Measurements from ENCODE around the gene C7orf25. TPM values are rescaled to one million over a fixed set of nuclear protein-coding genes. Genes with fewer than 3 reads are reported as not detected.
A peak's percentile ranks its signal among the peaks of the same experiment; 100 is the strongest.

Gene C7orf25
- total RNA-seq, result 1 to 10 TPM; 3.1 to 5.8 (median 4.9) TPM
- polyA plus RNA-seq, result 6.1 TPM
- long read RNA-seq, donor 1, transcript C7orf25-201 (2 exons, 2,451 nt), result major isoform, 26 of 33 reads
- long read RNA-seq, donor 1, transcript C7orf25-205 (2 exons, 1,743 nt), result minor isoform, 7 of 33 reads
- long read RNA-seq, donor 1, partial matches to known transcripts, result 0 of 33 reads
- long read RNA-seq, donor 1, other reads (novel, unspliced or antisense), result 0 of 33 reads
- long read RNA-seq, donor 2, transcript C7orf25-201 (2 exons, 2,451 nt), result major isoform, 12 of 17 reads
- long read RNA-seq, donor 2, partial matches to known transcripts, result 0 of 17 reads
- long read RNA-seq, donor 2, other reads (novel, unspliced or antisense), result 0 of 17 reads
- long read RNA-seq, donor 3, transcript C7orf25-201 (2 exons, 2,451 nt), result major isoform, 41 of 45 reads
- long read RNA-seq, donor 3, partial matches to known transcripts, result 2 of 45 reads
- long read RNA-seq, donor 3, other reads (novel, unspliced or antisense), result 0 of 45 reads
- long read RNA-seq, donor 4, transcript C7orf25-201 (2 exons, 2,451 nt), result major isoform, 10 of 15 reads
- long read RNA-seq, donor 4, partial matches to known transcripts, result 1 of 15 reads
- long read RNA-seq, donor 4, other reads (novel, unspliced or antisense), result 0 of 15 reads

GRCh38 chr7:42911454-42912447, at the start of gene C7orf25:
TSS of gene C7orf25 (minus strand) at chr7:42912070. CDS start at chr7:42910900, 1,170 bp downstream.
- DNase-seq, result peak; percentile 96 to 98 (median 98)
- Histone ChIP-seq H3K27me3 (ENCODE audit: control insufficient read depth, insufficient read depth) (no peaks in the 10 kb centered on the region), H3K4me3 (ENCODE audit: low read length) (peak within 1 kb of the TSS; percentile 77), H3K27ac (ENCODE audit: low read length) (peak within 1 kb of the TSS; percentile 24), H3K4me1 (ENCODE audit: control insufficient read depth, insufficient read depth, low read length) (no peaks in the 10 kb centered on the region), H3K9me3 (ENCODE audit: control insufficient read depth, low read length) (no peaks in the 10 kb centered on the region)
- under 1% methylated on average over 95 of the region's 95 CpGs for WGBS
- intact Hi-C loops (cut with DNase I), result no loop called here
- ATAC-seq, result peak; percentile 98 to 99

- DNase-seq (no peak), ATAC-seq (no peak)
- 53% methylated on average over 2 of the region's 2 CpGs for WGBS
- H3K27ac ChIP-seq (ENCODE audit: low read length), result no peak overlapping the region
- H3K9me3 ChIP-seq (ENCODE audit: control insufficient read depth, low read length), result no peaks in the 10 kb centered on the region
- no peak overlapping the region for H3K4me3 ChIP-seq (ENCODE audit: low read length)
- intact Hi-C loops (cut with DNase I), result no loop called here
- no peaks in the 10 kb centered on the region for H3K27me3 ChIP-seq (ENCODE audit: control insufficient read depth, insufficient read depth)
- H3K4me1 ChIP-seq (ENCODE audit: control insufficient read depth, insufficient read depth, low read length), result no peaks in the 10 kb centered on the region
Measured at GRCh38 chr7:42961170-42961569, 49.3 kb upstream of the C7orf25 start.

GRCh38 chr7:42960762-42961161, 48.9 kb upstream of the C7orf25 start:
- no peak overlapping the region for H3K4me3 ChIP-seq (ENCODE audit: low read length)
- ATAC-seq (no peak), DNase-seq (no peak)
- H3K4me1 ChIP-seq (ENCODE audit: control insufficient read depth, insufficient read depth, low read length), result no peaks in the 10 kb centered on the region
- WGBS, result 72% methylated on average over 2 of the region's 2 CpGs
- no peak overlapping the region for H3K27ac ChIP-seq (ENCODE audit: low read length)
- intact Hi-C loops (cut with DNase I), result no loop called here
- no peaks in the 10 kb centered on the region for H3K27me3 ChIP-seq (ENCODE audit: control insufficient read depth, insufficient read depth)
- H3K9me3 ChIP-seq (ENCODE audit: control insufficient read depth, low read length), result no peaks in the 10 kb centered on the region

- DNase-seq, result no peak
- WGBS, result 74% methylated on average over 2 of the region's 2 CpGs
- no peak for ATAC-seq
- no peaks in the 10 kb centered on the region for H3K9me3 ChIP-seq (ENCODE audit: control insufficient read depth, low read length)
- intact Hi-C loops (cut with DNase I), result no loop called here
- H3K27ac ChIP-seq (ENCODE audit: low read length), result no peak overlapping the region
- H3K4me1 ChIP-seq (ENCODE audit: control insufficient read depth, insufficient read depth, low read length), result no peaks in the 10 kb centered on the region
- H3K27me3 ChIP-seq (ENCODE audit: control insufficient read depth, insufficient read depth), result no peaks in the 10 kb centered on the region
- H3K4me3 ChIP-seq (ENCODE audit: low read length), result no peak overlapping the region
Measured at GRCh38 chr7:42959549-42959948, 47.7 kb upstream of the C7orf25 start.

GRCh38 chr7:42956062-42956461, 44.2 kb upstream of the C7orf25 start:
- Histone ChIP-seq H3K4me3 (ENCODE audit: low read length) (no peak overlapping the region), H3K4me1 (ENCODE audit: control insufficient read depth, insufficient read depth, low read length) (no peaks in the 10 kb centered on the region), H3K9me3 (ENCODE audit: control insufficient read depth, low read length) (no peaks in the 10 kb centered on the region), H3K27me3 (ENCODE audit: control insufficient read depth, insufficient read depth) (no peaks in the 10 kb centered on the region), H3K27ac (ENCODE audit: low read length) (no peak overlapping the region)
- intact Hi-C loops (cut with DNase I), result no loop called here
- DNase-seq (no peak), ATAC-seq (no peak)

GRCh38 chr7:42953994-42954393, 42.1 kb upstream of the C7orf25 start:
- H3K4me1 ChIP-seq (ENCODE audit: control insufficient read depth, insufficient read depth, low read length), result no peaks in the 10 kb centered on the region
- intact Hi-C loops (cut with DNase I), result no loop called here
- DNase-seq (no peak), ATAC-seq (no peak)
- no peaks in the 10 kb centered on the region for H3K27me3 ChIP-seq (ENCODE audit: control insufficient read depth, insufficient read depth)
- H3K4me3 ChIP-seq (ENCODE audit: low read length), result no peak overlapping the region
- 82% methylated on average over 4 of the region's 4 CpGs for WGBS
- no peaks in the 10 kb centered on the region for H3K9me3 ChIP-seq (ENCODE audit: control insufficient read depth, low read length)
- H3K27ac ChIP-seq (ENCODE audit: low read length), result no peak overlapping the region

GRCh38 chr7:42952328-42952727, 40.5 kb upstream of the C7orf25 start:
- 73% methylated on average over 4 of the region's 4 CpGs for WGBS
- DNase-seq (no peak), ATAC-seq (no peak)
- Histone ChIP-seq H3K9me3 (ENCODE audit: control insufficient read depth, low read length) (no peaks in the 10 kb centered on the region), H3K27me3 (ENCODE audit: control insufficient read depth, insufficient read depth) (no peaks in the 10 kb centered on the region), H3K27ac (ENCODE audit: low read length) (no peak overlapping the region), H3K4me1 (ENCODE audit: control insufficient read depth, insufficient read depth, low read length) (no peaks in the 10 kb centered on the region), H3K4me3 (ENCODE audit: low read length) (no peak overlapping the region)
- intact Hi-C loops (cut with DNase I), result no loop called here

- no peaks in the 10 kb centered on the region for H3K9me3 ChIP-seq (ENCODE audit: control insufficient read depth, low read length)
- H3K4me3 ChIP-seq (ENCODE audit: low read length), result no peak overlapping the region
- H3K27me3 ChIP-seq (ENCODE audit: control insufficient read depth, insufficient read depth), result no peaks in the 10 kb centered on the region
- ATAC-seq (no peak), DNase-seq (no peak)
- no peak overlapping the region for H3K27ac ChIP-seq (ENCODE audit: low read length)
- WGBS, result 60% methylated on average over 3 of the region's 3 CpGs
- no peaks in the 10 kb centered on the region for H3K4me1 ChIP-seq (ENCODE audit: control insufficient read depth, insufficient read depth, low read length)
- intact Hi-C loops (cut with DNase I), result no loop called here
Measured at GRCh38 chr7:42950417-42950816, 38.5 kb upstream of the C7orf25 start.

GRCh38 chr7:42947521-42947920, 35.7 kb upstream of the C7orf25 start:
- no peak for ATAC-seq
- WGBS, result 74% methylated on average over 2 of the region's 2 CpGs

GRCh38 chr7:42946627-42946950, 34.7 kb upstream of the C7orf25 start:
- Histone ChIP-seq H3K9me3 (ENCODE audit: control insufficient read depth, low read length) (no peaks in the 10 kb centered on the region), H3K27ac (ENCODE audit: low read length) (no peak overlapping the region), H3K4me1 (ENCODE audit: control insufficient read depth, insufficient read depth, low read length) (no peaks in the 10 kb centered on the region), H3K4me3 (ENCODE audit: low read length) (no peak overlapping the region), H3K27me3 (ENCODE audit: control insufficient read depth, insufficient read depth) (no peaks in the 10 kb centered on the region)
- intact Hi-C loops (cut with DNase I), result loop anchor here in 3 of 4 donors (10.0 kb wide), 4 partner anchors 308 to 888 kb away; no protein-coding TSS in a partner anchor
- DNase-seq (no peak), ATAC-seq (no peak)
- WGBS, result 96% methylated on average over 2 of the region's 2 CpGs

More at GRCh38 chr7:42947521-42947920, 35.7 kb upstream of the C7orf25 start:
- Histone ChIP-seq H3K9me3 (ENCODE audit: control insufficient read depth, low read length) (no peaks in the 10 kb centered on the region), H3K27me3 (ENCODE audit: control insufficient read depth, insufficient read depth) (no peaks in the 10 kb centered on the region), H3K27ac (ENCODE audit: low read length) (no peak overlapping the region), H3K4me1 (ENCODE audit: control insufficient read depth, insufficient read depth, low read length) (no peaks in the 10 kb centered on the region), H3K4me3 (ENCODE audit: low read length) (no peak overlapping the region)
- intact Hi-C loops (cut with DNase I), result loop anchor here in 3 of 4 donors (10.0 kb wide), 4 partner anchors 307 to 887 kb away; no protein-coding TSS in a partner anchor
- no peak for DNase-seq
